Kasumi-1 (cell line): ENCODE results near the gene SLTM.
A peak's percentile ranks its signal among the peaks of the same experiment; 100 is the strongest.
"Not testable (repeated sequence)": the region's sequence is repeated elsewhere in the genome, so short reads cannot be mapped to it uniquely, and the experiment has no call there.

ENCODE experiments used
- DNase-seq, 2 experiments: peaks; one replicate each; lab custom pipeline; 2025; lab: John Stamatoyannopoulos, UW

SLTM gene

GRCh38 chr15:58876306-58877106 lies 57.0 kb downstream of the SLTM start:
- DNase-seq = no peak

GRCh38 chr15:58875343-58875742 lies 58.1 kb downstream of the SLTM start:
- DNase-seq = no peak

- DNase-seq = no peak
Observed at GRCh38 chr15:58873267-58873666, 60.2 kb downstream of the SLTM start.

GRCh38 chr15:58870451-58870850 lies 63.0 kb downstream of the SLTM start:
- no peak for DNase-seq

GRCh38 chr15:58867926-58868325 lies 65.6 kb downstream of the SLTM start:
- no peak for DNase-seq

- DNase-seq = peak; percentile 25 to 36
Observed at GRCh38 chr15:58865425-58865880, 68.0 kb downstream of the SLTM start.

GRCh38 chr15:58864602-58865424 lies 68.7 kb downstream of the SLTM start:
- DNase-seq = peak; percentile 33 to 60

GRCh38 chr15:58862326-58862725 lies 71.2 kb downstream of the SLTM start:
- DNase-seq = no peak

- not testable (repeated sequence) for DNase-seq
Observed at GRCh38 chr15:58856621-58857020, 76.9 kb downstream of the SLTM start.

- no peak for DNase-seq
Observed at GRCh38 chr15:58856086-58856485, 77.4 kb downstream of the SLTM start.

- no peak for DNase-seq
Observed at GRCh38 chr15:58854593-58854992, 78.9 kb downstream of the SLTM start.

- peak; percentile 52 to 71 for DNase-seq
Observed at GRCh38 chr15:58852347-58852746, 81.1 kb downstream of the SLTM start.

GRCh38 chr15:58851205-58851604 lies 82.3 kb downstream of the SLTM start:
- DNase-seq = not testable (repeated sequence)

- no peak for DNase-seq
Observed at GRCh38 chr15:58842713-58843396, 90.6 kb downstream of the SLTM start.

- no peak for DNase-seq
Observed at GRCh38 chr15:58840048-58840447, 93.4 kb downstream of the SLTM start.

GRCh38 chr15:58839485-58839884 lies 94.0 kb downstream of the SLTM start:
- peak; percentile 14 to 55 for DNase-seq

GRCh38 chr15:58833681-58834426 lies 99.6 kb downstream of the SLTM start:
- DNase-seq = peak; percentile 15 to 25

GRCh38 chr15:58830556-58830955 lies 102.9 kb downstream of the SLTM start:
- no peak for DNase-seq
